ENCODE data around the gene STIM1. TPM values are rescaled to one million over a fixed set of nuclear protein-coding genes. Genes with fewer than 3 reads are reported as not detected.

The STIM1 gene
- total RNA-seq, 2 donors from 2014 or later: 115 to 125 TPM

DNA sequence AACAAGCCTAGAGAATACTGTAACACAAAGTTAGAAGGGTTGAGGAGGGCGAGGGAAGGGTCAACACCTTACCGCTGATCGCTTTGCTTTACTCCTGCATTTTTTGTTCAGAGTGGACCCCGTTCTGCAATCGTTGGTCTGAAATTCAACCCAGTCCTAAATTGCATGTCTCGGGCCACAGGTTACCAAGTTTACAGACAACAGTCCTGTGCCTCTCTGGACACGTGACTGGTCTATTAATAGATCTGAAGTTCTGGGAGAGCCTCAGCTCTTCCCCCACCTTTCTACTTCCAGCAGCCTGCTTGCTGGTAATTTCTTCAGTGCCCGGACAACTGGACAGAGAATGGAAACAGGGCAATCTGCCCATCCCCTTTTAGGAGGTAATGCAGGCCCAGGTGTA, 74.2 kb downstream of the STIM1 start:
- Mint-ChIP-seq H3K27me3 (no peaks in the 10 kb centered on the region), H3K27ac (no peak overlapping the region)
- no peak for DNase-seq

GRCh38 chr11:3932698-3933097, 77.2 kb downstream of the STIM1 start:
- Mint-ChIP-seq H3K4me3 (no peak overlapping the region), H3K36me3 (ENCODE audit: low read depth) (no peaks in the 10 kb centered on the region), H3K27me3 (no peaks in the 10 kb centered on the region), H3K27ac (peak overlapping the region; percentile 82), H3K4me1 (peaks cover 49% of the 10 kb centered on the region)
- ATAC-seq (no peak), DNase-seq (no peak)
- H3K9me3 ChIP-seq (ENCODE audit: control insufficient read depth, low read length, poor library complexity, severe bottlenecking): no peaks in the 10 kb centered on the region

More for the DNA sequence above, 74.2 kb downstream of the STIM1 start:
- H3K9me3 ChIP-seq (ENCODE audit: control insufficient read depth, low read length, poor library complexity, severe bottlenecking): no peaks in the 10 kb centered on the region
- no peak overlapping the region for H3K4me3 Mint-ChIP-seq
- ATAC-seq: no peak
- H3K4me1 Mint-ChIP-seq: peaks cover 31% of the 10 kb centered on the region
- no peaks in the 10 kb centered on the region for H3K36me3 Mint-ChIP-seq (ENCODE audit: low read depth)

- DNase-seq: no peak
- Mint-ChIP-seq H3K36me3 (ENCODE audit: low read depth) (no peaks in the 10 kb centered on the region), H3K27me3 (no peaks in the 10 kb centered on the region), H3K4me3 (no peak overlapping the region), H3K27ac (peak overlapping the region; percentile 66), H3K4me1 (peaks cover 49% of the 10 kb centered on the region)
- no peak for ATAC-seq
- no peaks in the 10 kb centered on the region for H3K9me3 ChIP-seq (ENCODE audit: control insufficient read depth, low read length, poor library complexity, severe bottlenecking)
Observed at GRCh38 chr11:3933165-3933628, 77.7 kb downstream of the STIM1 start.

- Mint-ChIP-seq H3K36me3 (ENCODE audit: low read depth) (no peaks in the 10 kb centered on the region), H3K4me1 (peaks cover 53% of the 10 kb centered on the region), H3K27me3 (no peaks in the 10 kb centered on the region), H3K4me3 (peak overlapping the region; percentile 66), H3K27ac (peak overlapping the region; percentile 80)
- no peak for DNase-seq
- H3K9me3 ChIP-seq (ENCODE audit: control insufficient read depth, low read length, poor library complexity, severe bottlenecking): no peaks in the 10 kb centered on the region
- ATAC-seq: no peak
Observed at GRCh38 chr11:3934658-3935057, 79.2 kb downstream of the STIM1 start.

GRCh38 chr11:3936517-3936916, 81.1 kb downstream of the STIM1 start:
- H3K27ac Mint-ChIP-seq: peak overlapping the region; percentile 3
- H3K4me3 Mint-ChIP-seq: no peak overlapping the region
- H3K36me3 Mint-ChIP-seq (ENCODE audit: low read depth): no peaks in the 10 kb centered on the region
- H3K9me3 ChIP-seq (ENCODE audit: control insufficient read depth, low read length, poor library complexity, severe bottlenecking): no peaks in the 10 kb centered on the region
- H3K4me1 Mint-ChIP-seq: peaks cover 59% of the 10 kb centered on the region
- no peaks in the 10 kb centered on the region for H3K27me3 Mint-ChIP-seq
- no peak for ATAC-seq
- no peak for DNase-seq

GRCh38 chr11:3939211-3939610, 83.7 kb downstream of the STIM1 start:
- no peaks in the 10 kb centered on the region for H3K36me3 Mint-ChIP-seq (ENCODE audit: low read depth)
- no peak for DNase-seq
- no peaks in the 10 kb centered on the region for H3K27me3 Mint-ChIP-seq
- H3K4me1 Mint-ChIP-seq: peaks cover 72% of the 10 kb centered on the region
- no peak overlapping the region for H3K4me3 Mint-ChIP-seq
- ATAC-seq: peak; percentile 53
- peak overlapping the region; percentile 92 for H3K27ac Mint-ChIP-seq
- H3K9me3 ChIP-seq (ENCODE audit: control insufficient read depth, low read length, poor library complexity, severe bottlenecking): no peaks in the 10 kb centered on the region

- Mint-ChIP-seq H3K27me3 (no peaks in the 10 kb centered on the region), H3K4me3 (no peak overlapping the region), H3K36me3 (ENCODE audit: low read depth) (peaks cover under 1% of the 10 kb centered on the region), H3K4me1 (peaks cover 72% of the 10 kb centered on the region), H3K27ac (peak overlapping the region; percentile 92)
- no peak for DNase-seq
- no peak for ATAC-seq
- no peaks in the 10 kb centered on the region for H3K9me3 ChIP-seq (ENCODE audit: control insufficient read depth, low read length, poor library complexity, severe bottlenecking)
Observed at GRCh38 chr11:3939651-3940190, 84.3 kb downstream of the STIM1 start.

DNA sequence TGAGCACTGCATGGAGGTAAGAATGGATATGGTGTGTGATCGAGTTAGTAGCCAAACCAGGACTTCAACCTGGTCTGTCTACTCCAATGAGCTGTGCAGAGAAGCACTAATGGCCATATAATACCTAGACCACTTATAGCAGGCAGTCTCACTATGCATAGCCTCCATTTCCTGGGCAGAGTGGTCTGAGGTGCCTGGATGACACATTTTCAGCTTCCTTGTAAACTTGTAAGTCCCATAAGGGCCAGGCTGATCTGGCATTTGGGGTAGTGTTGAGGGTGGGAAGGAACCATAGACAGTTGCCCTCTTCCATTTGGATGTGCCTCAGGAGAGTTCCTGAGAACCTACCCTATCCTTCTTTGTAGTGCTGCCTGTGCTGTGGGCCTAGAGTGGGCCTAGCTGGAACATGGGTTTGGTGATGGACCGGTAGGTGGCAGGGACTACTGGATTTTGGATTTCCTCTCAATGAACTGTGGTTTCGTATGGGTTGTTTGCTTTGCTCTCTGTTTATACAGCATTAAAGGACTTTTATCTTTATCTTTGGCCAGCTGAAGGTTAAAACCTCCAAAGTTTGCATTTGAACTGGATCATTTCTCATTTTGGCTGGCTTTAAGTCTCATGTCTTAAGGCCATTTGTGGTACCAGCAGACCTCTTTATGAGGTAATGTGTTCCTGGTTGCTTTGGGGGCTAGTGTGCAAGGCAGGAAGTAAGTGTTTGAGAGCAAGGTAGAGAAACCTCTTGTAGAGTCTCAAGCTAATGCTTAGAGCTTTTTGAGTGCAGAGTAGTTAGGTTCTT, 86.9 kb downstream of the STIM1 start:
- H3K4me1 Mint-ChIP-seq: peaks cover 74% of the 10 kb centered on the region
- DNase-seq: no peak
- H3K9me3 ChIP-seq (ENCODE audit: control insufficient read depth, low read length, poor library complexity, severe bottlenecking): no peaks in the 10 kb centered on the region
- H3K27ac Mint-ChIP-seq: peak overlapping the region; percentile 92
- H3K36me3 Mint-ChIP-seq (ENCODE audit: low read depth): peaks cover 2% of the 10 kb centered on the region
- peak overlapping the region; percentile 73 for H3K4me3 Mint-ChIP-seq
- no peaks in the 10 kb centered on the region for H3K27me3 Mint-ChIP-seq
- ATAC-seq: peak; percentile 57

DNA sequence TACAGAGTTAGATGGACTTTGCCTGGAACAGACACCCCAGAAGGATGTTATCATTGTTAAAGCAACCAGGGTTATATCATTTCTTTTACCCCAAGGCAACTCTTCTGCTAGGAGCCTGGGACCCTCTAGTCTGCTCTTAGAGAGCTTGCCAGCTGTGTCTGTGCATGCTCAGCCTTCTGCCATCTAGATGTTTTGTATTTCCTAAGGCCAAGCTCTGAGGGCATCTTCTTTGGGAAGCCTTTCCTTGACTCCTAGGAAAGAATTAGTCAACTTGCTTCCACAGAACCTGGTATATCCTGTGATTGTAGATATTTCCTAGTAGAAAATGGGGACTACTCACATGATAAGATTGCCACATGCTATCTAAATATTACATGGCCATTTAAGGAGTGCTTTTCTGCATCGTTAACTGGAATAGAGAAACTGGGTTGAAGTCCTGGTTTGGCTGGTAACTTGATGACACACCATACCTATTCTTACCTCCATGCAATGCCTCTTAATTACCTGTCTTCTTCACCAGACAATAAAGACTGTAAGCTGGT, 87.6 kb downstream of the STIM1 start:
- DNase-seq (no peak), ATAC-seq (peak; percentile 3)
- H3K36me3 Mint-ChIP-seq (ENCODE audit: low read depth): peaks cover 2% of the 10 kb centered on the region
- peaks cover 80% of the 10 kb centered on the region for H3K4me1 Mint-ChIP-seq
- no peaks in the 10 kb centered on the region for H3K27me3 Mint-ChIP-seq
- peak overlapping the region; percentile 92 for H3K27ac Mint-ChIP-seq
- H3K9me3 ChIP-seq (ENCODE audit: control insufficient read depth, low read length, poor library complexity, severe bottlenecking): no peaks in the 10 kb centered on the region
- H3K4me3 Mint-ChIP-seq: peak overlapping the region; percentile 73

- peak overlapping the region; percentile 92 for H3K27ac Mint-ChIP-seq
- no peak for DNase-seq
- peak overlapping the region; percentile 43 for H3K4me3 Mint-ChIP-seq
- H3K4me1 Mint-ChIP-seq: peaks cover 82% of the 10 kb centered on the region
- no peaks in the 10 kb centered on the region for H3K27me3 Mint-ChIP-seq
- H3K9me3 ChIP-seq (ENCODE audit: control insufficient read depth, low read length, poor library complexity, severe bottlenecking): no peaks in the 10 kb centered on the region
- H3K36me3 Mint-ChIP-seq (ENCODE audit: low read depth): peaks cover 3% of the 10 kb centered on the region
- no peak for ATAC-seq
Observed at GRCh38 chr11:3944198-3944597, 88.7 kb downstream of the STIM1 start.

DNA sequence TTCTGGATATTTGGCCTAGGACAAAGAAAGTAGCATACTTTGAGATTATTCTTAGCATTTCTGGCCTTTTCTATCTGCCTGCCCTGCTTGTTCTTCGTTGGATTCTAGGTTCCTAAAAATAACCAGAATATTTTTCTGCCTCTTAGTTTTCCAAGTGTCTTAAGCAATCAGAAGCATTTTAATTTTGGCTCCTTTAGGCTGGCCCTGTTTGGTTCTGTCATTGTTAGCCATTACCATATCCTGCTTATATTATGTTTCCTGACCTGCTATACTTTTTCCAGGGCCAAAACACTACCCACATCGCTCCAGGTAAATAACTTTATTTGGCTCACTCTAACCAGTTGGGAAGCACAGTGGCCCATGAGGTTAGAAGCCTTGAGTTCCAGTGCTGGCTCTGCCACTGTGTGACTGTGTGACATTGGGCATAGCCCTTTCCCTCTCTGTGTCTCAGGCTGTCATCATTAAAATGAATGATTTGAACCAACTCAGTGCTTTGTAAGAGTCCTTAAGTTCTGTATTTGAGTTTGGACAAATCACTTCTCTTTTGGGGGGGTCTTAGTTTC, 91.1 kb downstream of the STIM1 start:
- H3K27ac Mint-ChIP-seq: peak overlapping the region; percentile 96
- no peak for DNase-seq
- H3K4me1 Mint-ChIP-seq: peaks cover 83% of the 10 kb centered on the region
- peaks cover 7% of the 10 kb centered on the region for H3K36me3 Mint-ChIP-seq (ENCODE audit: low read depth)
- peak; percentile 10 for ATAC-seq
- H3K27me3 Mint-ChIP-seq: no peaks in the 10 kb centered on the region
- no peaks in the 10 kb centered on the region for H3K9me3 ChIP-seq (ENCODE audit: control insufficient read depth, low read length, poor library complexity, severe bottlenecking)
- peak overlapping the region; percentile 79 for H3K4me3 Mint-ChIP-seq

- ATAC-seq (peak; percentile 85), DNase-seq (peak in 1 of 3 donors; percentile 10)
- Mint-ChIP-seq H3K27ac (peak overlapping the region; percentile 96), H3K27me3 (no peaks in the 10 kb centered on the region), H3K4me3 (peak overlapping the region; percentile 79), H3K4me1 (peaks cover 80% of the 10 kb centered on the region), H3K36me3 (ENCODE audit: low read depth) (peaks cover 7% of the 10 kb centered on the region)
- H3K9me3 ChIP-seq (ENCODE audit: control insufficient read depth, low read length, poor library complexity, severe bottlenecking): no peaks in the 10 kb centered on the region
Observed at GRCh38 chr11:3947061-3947460, 91.6 kb downstream of the STIM1 start.

DNA sequence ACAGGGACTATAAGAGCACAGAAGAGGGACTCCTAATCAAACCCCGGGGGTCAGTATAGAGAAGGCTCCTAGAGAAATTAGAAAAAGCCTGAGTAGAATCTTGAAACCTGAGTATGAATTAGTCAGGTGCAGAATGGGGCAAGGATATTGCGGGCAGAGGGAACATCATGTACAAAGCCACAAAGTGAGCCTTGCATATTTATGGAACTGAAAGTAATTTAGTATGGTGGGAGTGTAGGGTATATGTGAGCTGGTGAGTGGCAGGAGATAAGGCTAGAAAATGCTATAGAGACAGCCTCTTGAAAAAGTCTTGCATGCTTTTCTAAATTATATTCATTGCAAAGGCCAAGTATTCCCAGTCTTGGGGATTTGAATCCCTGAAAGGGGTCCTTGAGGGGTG, 93.7 kb downstream of the STIM1 start:
- Mint-ChIP-seq H3K27me3 (no peaks in the 10 kb centered on the region), H3K27ac (peak overlapping the region; percentile 96), H3K4me3 (peak overlapping the region; percentile 43), H3K4me1 (peaks cover 81% of the 10 kb centered on the region), H3K36me3 (ENCODE audit: low read depth) (peaks cover 7% of the 10 kb centered on the region)
- DNase-seq: no peak
- no peaks in the 10 kb centered on the region for H3K9me3 ChIP-seq (ENCODE audit: control insufficient read depth, low read length, poor library complexity, severe bottlenecking)
- peak; percentile 42 for ATAC-seq
